ENCODE results near the gene ORAI1. TPM values are rescaled to one million over a fixed set of nuclear protein-coding genes. Genes with fewer than 3 reads are reported as not detected.
"Not testable (repeated sequence)": the region's sequence is repeated elsewhere in the genome, so short reads cannot be mapped to it uniquely, and the experiment has no call there.

Gene ORAI1
- total and polyA plus RNA-seq, 10 donors: 12.9 to 47.5 (median 33.9) TPM

- 96 to 97% (median 96%) methylated on average over 2 of the region's 2 CpGs for WGBS, 5 donors
- intact Hi-C loops (cut with DNase I; ENCODE audit: low total_unique reads): no loop called here
- no peak for DNase-seq
Observed at GRCh38 chr12:121656122-121656521, 29.8 kb downstream of the ORAI1 start.

GRCh38 chr12:121657305-121658008 is 31.1 kb downstream of the ORAI1 start:
- peak overlapping the region in 3 of 8 donors; percentile 89 to 93 (median 91) for H3K27ac ChIP-seq
- H3K36me3 ChIP-seq: peaks cover 0 to 4% (median 0%) of the 10 kb centered on the region in 6 donors
- no peaks in the 10 kb centered on the region for H3K9me3 ChIP-seq
- TF ChIP-seq POLR2AphosphoS5 (IDR thresholded peaks at IDR 0.05) (no peak), POLR2A (IDR thresholded peaks at IDR 0.05) (no peak)
- TF ChIP-seq, protein P1, sequence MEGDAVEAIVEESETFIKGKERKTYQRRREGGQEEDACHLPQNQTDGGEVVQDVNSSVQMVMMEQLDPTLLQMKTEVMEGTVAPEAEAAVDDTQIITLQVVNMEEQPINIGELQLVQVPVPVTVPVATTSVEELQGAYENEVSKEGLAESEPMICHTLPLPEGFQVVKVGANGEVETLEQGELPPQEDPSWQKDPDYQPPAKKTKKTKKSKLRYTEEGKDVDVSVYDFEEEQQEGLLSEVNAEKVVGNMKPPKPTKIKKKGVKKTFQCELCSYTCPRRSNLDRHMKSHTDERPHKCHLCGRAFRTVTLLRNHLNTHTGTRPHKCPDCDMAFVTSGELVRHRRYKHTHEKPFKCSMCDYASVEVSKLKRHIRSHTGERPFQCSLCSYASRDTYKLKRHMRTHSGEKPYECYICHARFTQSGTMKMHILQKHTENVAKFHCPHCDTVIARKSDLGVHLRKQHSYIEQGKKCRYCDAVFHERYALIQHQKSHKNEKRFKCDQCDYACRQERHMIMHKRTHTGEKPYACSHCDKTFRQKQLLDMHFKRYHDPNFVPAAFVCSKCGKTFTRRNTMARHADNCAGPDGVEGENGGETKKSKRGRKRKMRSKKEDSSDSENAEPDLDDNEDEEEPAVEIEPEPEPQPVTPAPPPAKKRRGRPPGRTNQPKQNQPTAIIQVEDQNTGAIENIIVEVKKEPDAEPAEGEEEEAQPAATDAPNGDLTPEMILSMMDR (IDR thresholded peaks at IDR 0.05 in 8 of 11, conservative IDR thresholded peaks at IDR 0.05 in 3 of 11): no peak
- WGBS, 5 donors: 88 to 94% (median 93%) methylated on average over 15 to 18 of the region's 18 CpGs
- H3K27me3 ChIP-seq (replicated peaks in 1 of 7): no peaks in the 10 kb centered on the region
- no peak overlapping the region for H3K4me3 ChIP-seq
- H3K4me1 ChIP-seq: peaks cover 3 to 65% (median 27%) of the 10 kb centered on the region in 6 donors
- no peak for DNase-seq
- intact Hi-C loops (cut with DNase I; ENCODE audit: low total_unique reads): no loop called here

More at GRCh38 chr12:121656122-121656521, 29.8 kb downstream of the ORAI1 start:
- TF ChIP-seq POLR2A (IDR thresholded peaks at IDR 0.05) (no peak), POLR2AphosphoS5 (IDR thresholded peaks at IDR 0.05) (no peak)
- TF ChIP-seq, protein P1 (IDR thresholded peaks at IDR 0.05 in 8 of 11, conservative IDR thresholded peaks at IDR 0.05 in 3 of 11): no peak
- H3K27ac ChIP-seq: no peak overlapping the region
- H3K4me1 ChIP-seq: peaks cover 3 to 58% (median 27%) of the 10 kb centered on the region in 6 donors
- no peak overlapping the region for H3K4me3 ChIP-seq
- H3K36me3 ChIP-seq: peaks cover 0 to 14% (median 0%) of the 10 kb centered on the region in 6 donors
- H3K27me3 ChIP-seq (replicated peaks in 1 of 7): no peaks in the 10 kb centered on the region
- H3K9me3 ChIP-seq: no peaks in the 10 kb centered on the region

- H3K4me3 ChIP-seq; H3K9me3 ChIP-seq; H3K36me3 ChIP-seq; H3K27me3 ChIP-seq (replicated peaks in 1 of 7); DNase-seq; intact Hi-C loops (cut with DNase I; ENCODE audit: low total_unique reads): not testable (repeated sequence)
- WGBS, 5 donors: 82 to 86% (median 83%) methylated on average over 11 of the region's 11 CpGs
- Histone ChIP-seq H3K4me1 (peaks cover 12 to 87% (median 55%) of the 10 kb centered on the region in 6 donors), H3K27ac (peak overlapping the region in 1 of 8 donors; percentile 0)
Observed at GRCh38 chr12:121661353-121662105, 35.2 kb downstream of the ORAI1 start.

- intact Hi-C loops (cut with DNase I; ENCODE audit: low total_unique reads): no loop called here
- no peaks in the 10 kb centered on the region for H3K27me3 ChIP-seq (replicated peaks in 1 of 7)
- WGBS, 5 donors: 22 to 41% (median 32%) methylated on average over 3 of the region's 3 CpGs
- TF ChIP-seq POLR2AphosphoS5 (IDR thresholded peaks at IDR 0.05) (no peak), POLR2A (IDR thresholded peaks at IDR 0.05) (no peak)
- TF ChIP-seq, protein P1 (IDR thresholded peaks at IDR 0.05 in 8 of 11, conservative IDR thresholded peaks at IDR 0.05 in 3 of 11): no peak
- H3K9me3 ChIP-seq: no peaks in the 10 kb centered on the region
- peak overlapping the region in 4 of 8 donors; percentile 50 to 75 (median 56) for H3K4me3 ChIP-seq
- H3K4me1 ChIP-seq: peaks cover 14 to 95% (median 51%) of the 10 kb centered on the region in 6 donors
- no peak for DNase-seq
- peak overlapping the region; percentile 4 to 93 (median 87) for H3K27ac ChIP-seq
- H3K36me3 ChIP-seq: peaks cover 0 to 19% (median 0%) of the 10 kb centered on the region in 6 donors
Observed at GRCh38 chr12:121663610-121663929, 37.2 kb downstream of the ORAI1 start.

- H3K36me3 ChIP-seq: peaks cover 0 to 27% (median 0%) of the 10 kb centered on the region in 6 donors
- H3K27ac ChIP-seq; DNase-seq; H3K9me3 ChIP-seq; H3K27me3 ChIP-seq (replicated peaks in 1 of 7); intact Hi-C loops (cut with DNase I; ENCODE audit: low total_unique reads); H3K4me3 ChIP-seq: not testable (repeated sequence)
- 80 to 90% (median 86%) methylated on average over 6 of the region's 6 CpGs for WGBS, 5 donors
- H3K4me1 ChIP-seq: peaks cover 12 to 87% (median 40%) of the 10 kb centered on the region in 6 donors
Observed at GRCh38 chr12:121666829-121667228, 40.5 kb downstream of the ORAI1 start.
